Mucosa of descending colon (tissue), 3 donors: Measurements from ENCODE around the gene AADACL4. TPM values are rescaled to one million over a fixed set of nuclear protein-coding genes. Genes with fewer than 3 reads are reported as not detected.

Experiments
- ATAC-seq: fragments of 200-7000 bp; cut with Tn5 transposase; one replicate; pipeline ENCODE4 v1.9.1; 2020; ENCODE audit warnings: mild to moderate bottlenecking, moderate library complexity
- DNase-seq, 3 donors: peaks; one replicate each; pipeline ENCODE4 v3.0.0-alpha.2; 2020
- H3K36me3 ChIP-seq: fragments of 200-600 bp; one replicate; pipeline ENCODE4 v1.8.0; 2021; ENCODE audit warnings: low read depth, mild to moderate bottlenecking
- H3K4me1 ChIP-seq: fragments of 200-600 bp; one replicate; pipeline ENCODE4 v1.8.0; 2021; ENCODE audit warnings: low read depth, mild to moderate bottlenecking
- H3K4me3 ChIP-seq: fragments of 200-600 bp; one replicate; pipeline ENCODE4 v1.8.0; 2021; ENCODE audit warnings: mild to moderate bottlenecking
- H3K9me3 ChIP-seq: fragments of 200-600 bp; one replicate; pipeline ENCODE4 v1.8.0; 2021; ENCODE audit warnings: mild to moderate bottlenecking
- intact Hi-C, 2 donors: fragments of 100-400 bp; cut with DNase I in 1 of 2; cut with micrococcal nuclease in 1 of 2; formaldehyde crosslinking; loops; one replicate each; pipeline versions ENCODE4 v1.11.0 to v1.11.1; 2022; cut with DNase I, micrococcal nuclease
- long read RNA-seq, 2 donors: library from polyadenylated mRNA; unstranded; transcript quantifications; one replicate each; pipeline ENCODE4 v2.0.0, GENCODE V29; 2019 to 2021
- total RNA-seq, 3 donors: library from RNA; stranded (reverse); fragmentation: NEBNext Ultra II Directional in 2 of 3; extraction: Animal tissue kit (Norgen Biotek cat#: 25700) in 2 of 3; gene quantifications; one replicate each; pipeline versions ENCODE4 v1.2.1 to v1.2.4, GENCODE V29; 2021 to 2023
- TF ChIP-seq, protein P1 (sequence below): fragments of 200-600 bp; IDR thresholded peaks from one replicate; pipeline ENCODE4 v1.8.0; 2022; ENCODE audit warnings: antibody characterized with exemption, mild to moderate bottlenecking
- donor health status: DM: no; HTN: no; CAD: no; lungs with moderate emphysema.
- donor health status: DM: no; HTN: no; CAD: no.
- donor health status: DM: no; HTN: yes; CAD: no.

AADACL4 gene
- not detected for total RNA-seq
- long read RNA-seq, donor 1: 0 reads
- long read RNA-seq, donor 2: 0 reads

DNA sequence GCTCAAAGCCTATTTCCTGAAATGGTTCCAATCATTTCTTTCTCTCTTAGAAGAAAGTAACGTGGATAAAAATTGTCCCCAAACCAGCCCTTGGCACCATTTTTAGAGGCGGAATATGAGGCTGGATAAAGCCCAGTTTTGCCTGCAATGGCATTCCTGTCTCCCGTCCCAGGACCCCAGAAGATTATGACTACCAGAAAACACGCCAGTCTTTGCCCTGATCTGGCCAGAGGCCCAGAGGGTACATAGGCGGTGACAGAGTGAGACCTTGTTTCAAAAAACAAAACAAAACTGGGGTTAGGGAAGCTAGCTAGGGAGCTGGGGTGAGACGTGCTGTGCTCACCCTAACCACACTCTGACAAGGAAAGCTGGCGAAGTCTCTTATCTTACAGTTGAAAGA lies at the start of gene AADACL4:
AADACL4 (plus strand) TSS at position 301 of the 400 bp plus-strand sequence. CDS start 462 bp downstream, outside the sequence.
- DNase-seq (no peak), ATAC-seq (no peak)
- TF ChIP-seq, protein P1, sequence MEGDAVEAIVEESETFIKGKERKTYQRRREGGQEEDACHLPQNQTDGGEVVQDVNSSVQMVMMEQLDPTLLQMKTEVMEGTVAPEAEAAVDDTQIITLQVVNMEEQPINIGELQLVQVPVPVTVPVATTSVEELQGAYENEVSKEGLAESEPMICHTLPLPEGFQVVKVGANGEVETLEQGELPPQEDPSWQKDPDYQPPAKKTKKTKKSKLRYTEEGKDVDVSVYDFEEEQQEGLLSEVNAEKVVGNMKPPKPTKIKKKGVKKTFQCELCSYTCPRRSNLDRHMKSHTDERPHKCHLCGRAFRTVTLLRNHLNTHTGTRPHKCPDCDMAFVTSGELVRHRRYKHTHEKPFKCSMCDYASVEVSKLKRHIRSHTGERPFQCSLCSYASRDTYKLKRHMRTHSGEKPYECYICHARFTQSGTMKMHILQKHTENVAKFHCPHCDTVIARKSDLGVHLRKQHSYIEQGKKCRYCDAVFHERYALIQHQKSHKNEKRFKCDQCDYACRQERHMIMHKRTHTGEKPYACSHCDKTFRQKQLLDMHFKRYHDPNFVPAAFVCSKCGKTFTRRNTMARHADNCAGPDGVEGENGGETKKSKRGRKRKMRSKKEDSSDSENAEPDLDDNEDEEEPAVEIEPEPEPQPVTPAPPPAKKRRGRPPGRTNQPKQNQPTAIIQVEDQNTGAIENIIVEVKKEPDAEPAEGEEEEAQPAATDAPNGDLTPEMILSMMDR: no peak
- peaks cover 25% of the 10 kb centered on the region for H3K9me3 ChIP-seq
- no peaks in the 10 kb centered on the region for H3K36me3 ChIP-seq
- no peaks in the 10 kb centered on the region for H3K4me1 ChIP-seq
- intact Hi-C loops: no loop called here
- no peak within 1 kb of the TSS for H3K4me3 ChIP-seq

DNA sequence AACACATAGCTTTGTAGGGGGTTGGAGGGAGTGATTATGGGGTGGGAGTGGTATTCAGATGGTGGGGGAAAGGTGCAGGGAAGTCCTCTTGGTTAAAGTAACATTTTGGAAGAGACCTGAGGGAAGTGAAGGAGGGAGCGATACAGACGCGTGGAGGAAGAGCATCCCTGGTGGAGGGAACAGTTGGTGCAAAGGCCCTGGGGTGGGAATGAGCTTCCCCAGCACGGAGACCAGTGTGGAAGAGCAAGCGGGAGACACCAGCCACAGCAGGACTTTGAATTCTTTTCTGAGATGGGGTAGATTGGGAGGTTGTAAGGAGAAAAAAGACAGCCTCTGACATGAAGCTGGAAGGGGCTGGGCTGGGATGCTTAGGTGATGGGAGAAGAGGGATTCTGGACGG lies 49.4 kb upstream of the AADACL4 start:
- TF ChIP-seq, protein P1: no peak
- DNase-seq (no peak), ATAC-seq (no peak)
- H3K4me1 ChIP-seq: peaks cover 31% of the 10 kb centered on the region
- no peaks in the 10 kb centered on the region for H3K36me3 ChIP-seq
- H3K9me3 ChIP-seq: no peaks in the 10 kb centered on the region
- intact Hi-C loops: no loop called here
- no peak overlapping the region for H3K4me3 ChIP-seq

DNA sequence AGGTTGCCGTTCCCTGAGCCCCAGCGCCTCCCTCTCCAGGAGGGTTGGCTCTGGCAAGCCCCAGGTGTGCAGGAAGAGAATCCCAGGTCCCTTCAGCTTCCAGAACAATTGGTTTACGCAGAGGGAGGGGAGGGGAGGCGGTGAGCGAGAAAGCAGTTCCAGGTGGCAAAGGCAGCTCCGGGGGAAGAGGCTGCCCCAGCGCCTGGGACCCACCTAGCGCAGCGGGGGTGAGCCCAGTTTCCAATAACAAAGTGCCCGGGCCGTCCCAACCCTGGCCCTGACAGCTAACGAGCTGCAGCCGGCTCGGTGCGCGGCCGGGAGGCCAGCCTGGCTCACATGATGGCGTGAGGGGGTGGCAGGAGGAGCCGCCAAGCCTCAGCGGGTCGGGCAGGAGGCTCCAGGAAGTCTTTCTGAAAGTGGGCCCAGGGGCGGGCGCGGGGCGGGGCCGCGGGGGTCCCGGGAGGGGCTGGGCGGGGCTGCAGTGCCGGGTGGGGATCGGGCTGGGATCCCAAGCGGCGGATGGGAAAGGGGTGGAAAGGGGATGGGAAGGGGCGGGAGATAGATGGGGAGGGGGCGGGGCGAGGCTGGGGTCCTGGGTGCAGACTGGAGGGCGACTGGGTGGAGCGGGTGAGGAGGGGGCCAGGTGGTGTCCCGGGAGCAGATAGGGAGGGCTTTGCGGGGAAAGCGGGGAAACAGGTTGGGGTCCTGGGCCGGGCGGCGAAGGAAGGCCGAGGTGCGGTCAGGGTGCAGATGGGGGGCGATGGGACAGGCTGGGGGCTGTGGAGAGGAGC lies 48.7 kb upstream of the AADACL4 start:
- ATAC-seq (peak; percentile 61), DNase-seq (peak; percentile 52 to 80 (median 76))
- H3K36me3 ChIP-seq: no peaks in the 10 kb centered on the region
- peaks cover 34% of the 10 kb centered on the region for H3K4me1 ChIP-seq
- intact Hi-C loops: no loop called here
- H3K4me3 ChIP-seq: no peak overlapping the region
- no peaks in the 10 kb centered on the region for H3K9me3 ChIP-seq
- TF ChIP-seq, protein P1: no peak

DNA sequence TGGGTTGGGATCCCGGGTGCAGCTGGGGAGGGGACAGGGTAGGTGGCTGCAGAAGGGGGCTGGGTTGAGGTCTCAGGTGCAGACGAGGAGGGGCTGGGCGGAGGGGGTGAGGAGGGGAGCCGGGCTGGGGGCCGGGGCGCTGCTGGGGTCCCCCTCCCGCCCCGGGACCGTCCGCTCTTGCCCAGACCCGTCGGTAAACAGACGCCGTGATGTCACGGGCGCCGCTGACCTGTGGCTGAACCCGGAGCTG lies 48.2 kb upstream of the AADACL4 start:
- ATAC-seq: no peak
- intact Hi-C loops: no loop called here
- Histone ChIP-seq H3K4me3 (no peak overlapping the region), H3K4me1 (peaks cover 38% of the 10 kb centered on the region), H3K9me3 (no peaks in the 10 kb centered on the region), H3K36me3 (no peaks in the 10 kb centered on the region)
- peak in 2 of 3 donors; percentile 88 to 89 for DNase-seq
- TF ChIP-seq, protein P1: no peak

DNA sequence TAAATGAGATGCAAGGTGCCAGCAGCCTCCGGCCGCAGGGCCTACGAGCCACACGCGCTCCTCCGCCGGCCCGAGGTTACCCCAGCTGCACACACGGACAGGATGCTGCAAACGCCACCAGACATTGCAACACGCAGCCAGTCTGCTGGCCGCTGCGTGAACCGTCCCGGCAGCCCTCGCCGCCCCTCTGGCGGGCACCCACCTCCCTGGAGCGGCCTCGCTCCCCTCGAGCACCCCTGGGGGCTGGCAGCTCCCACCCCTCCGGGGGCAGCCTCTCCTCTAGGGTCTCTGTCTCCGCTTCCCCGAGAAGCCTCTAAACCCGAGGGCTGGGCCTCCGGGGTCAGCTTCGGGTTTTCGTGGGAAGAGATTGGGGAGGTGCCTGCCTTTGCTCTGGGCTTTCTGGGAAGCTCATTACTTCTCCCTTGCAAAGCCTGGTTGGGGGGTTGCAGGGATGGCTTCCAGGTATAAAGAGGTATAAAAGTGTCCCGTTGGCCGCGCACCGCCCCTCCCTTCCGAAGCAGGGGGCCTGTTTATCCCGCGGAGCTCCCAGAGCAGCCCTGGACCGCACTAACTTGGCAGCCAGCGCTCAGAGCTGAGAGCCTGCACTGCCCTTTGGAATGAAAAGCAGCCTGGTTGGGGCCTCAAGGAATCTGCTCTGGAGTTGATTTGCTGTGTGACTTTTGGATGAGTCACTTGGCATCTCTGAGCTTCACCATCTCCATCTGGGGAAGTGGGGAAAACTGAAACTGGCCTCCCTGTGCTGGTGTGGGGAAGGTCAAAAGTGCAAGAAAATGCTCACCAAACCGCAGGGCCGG lies 47.7 kb upstream of the AADACL4 start:
- peaks cover 40% of the 10 kb centered on the region for H3K4me1 ChIP-seq
- intact Hi-C loops: no loop called here
- ATAC-seq (peak; percentile 85), DNase-seq (peak; percentile 43 to 91 (median 63))
- TF ChIP-seq, protein P1: no peak
- no peak overlapping the region for H3K4me3 ChIP-seq
- H3K36me3 ChIP-seq: no peaks in the 10 kb centered on the region
- no peaks in the 10 kb centered on the region for H3K9me3 ChIP-seq
